Measurements from ENCODE around the gene SKIC8. TPM values are rescaled to one million over a fixed set of nuclear protein-coding genes. Genes with fewer than 3 reads are reported as not detected.

SKIC8 gene
- total RNA-seq, result 60.6 and 69.5 TPM in 2 replicates
- 64.9 and 70.2 TPM in 2 replicates for polyA plus RNA-seq

DNA sequence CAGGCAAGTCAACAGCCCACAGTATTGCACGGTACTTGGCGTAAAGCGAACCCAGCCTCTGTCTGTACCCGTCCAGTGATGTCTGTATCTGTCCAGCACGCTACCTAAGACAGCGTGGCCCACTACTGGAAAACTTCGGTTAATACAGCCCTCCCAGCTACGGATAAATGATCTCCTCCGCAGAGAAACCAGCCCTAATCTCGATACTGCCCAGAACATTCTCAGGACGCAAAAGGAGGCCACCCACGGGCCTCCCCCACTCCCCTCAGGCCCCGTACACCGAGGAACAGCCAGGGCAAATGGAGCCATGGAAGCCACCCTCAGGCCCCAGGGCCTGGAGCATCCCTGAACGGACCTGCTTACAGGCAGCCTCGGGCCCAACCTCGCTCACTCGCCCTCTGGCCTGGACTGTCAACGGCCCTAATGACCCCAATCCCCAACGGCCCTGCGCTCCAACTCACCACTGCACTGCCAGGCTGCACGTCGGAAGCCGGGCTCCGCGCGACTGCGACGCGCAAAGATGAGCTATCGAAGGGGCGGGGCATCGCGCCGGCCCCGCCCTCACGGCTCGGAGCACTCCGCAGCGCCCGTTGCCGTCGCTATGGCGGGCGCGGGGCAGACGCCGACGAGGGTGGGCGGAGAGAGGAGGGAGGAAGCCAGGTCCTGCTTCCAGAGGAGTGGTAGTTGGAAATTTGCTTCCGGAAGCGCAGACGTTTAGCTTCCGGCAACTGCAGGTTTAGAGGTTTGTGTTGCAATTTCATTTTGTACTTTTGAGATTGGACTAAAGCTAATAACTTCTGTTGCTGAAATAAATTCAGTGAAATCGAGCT is at the start of gene SKIC8:
SKIC8 (minus strand) TSS at position 509 of the 830 bp plus-strand sequence. CDS start 3,923 bp downstream, outside the sequence.
- no peaks in the 10 kb centered on the region for H4K20me1 ChIP-seq (ENCODE audit: insufficient read depth, poor library complexity, severe bottlenecking)
- H3K9me3 ChIP-seq (ENCODE audit: low read depth), result no peaks in the 10 kb centered on the region
- no peaks in the 10 kb centered on the region for H3K36me3 ChIP-seq (replicated peaks; ENCODE audit: insufficient read depth, low read depth)
- H3K79me2 ChIP-seq, result peaks cover 38% of the 10 kb centered on the region
- DNase-seq (ENCODE audit: low spot score), result peak; percentile 98
- peak within 1 kb of the TSS; percentile 65 for H3K4me3 ChIP-seq
- H3K27me3 ChIP-seq, result no peaks in the 10 kb centered on the region
- TF ChIP-seq EZH2 (IDR thresholded peaks at IDR 0.05; ENCODE audit: borderline replicate concordance) (no peak), EZH2phosphoT487 (IDR thresholded peaks at IDR 0.05; ENCODE audit: low read depth, severe bottlenecking, unreplicated experiment) (no peak)
- peak within 1 kb of the TSS; percentile 78 for H3K27ac ChIP-seq
- H3K4me1 ChIP-seq (ENCODE audit: insufficient read depth), result peaks cover 16% of the 10 kb centered on the region
- under 1% methylated on average over 54 of the region's 55 CpGs for WGBS (ENCODE audit: low lambda C conversion rate, missing lambda C conversion rate)
- no peaks in the 10 kb centered on the region for H3K9me2 ChIP-seq (replicated peaks; ENCODE audit: insufficient read depth)
- peak within 1 kb of the TSS; percentile 80 for H2AFZ ChIP-seq
- peak within 1 kb of the TSS; percentile 83 for H3K4me2 ChIP-seq

DNA sequence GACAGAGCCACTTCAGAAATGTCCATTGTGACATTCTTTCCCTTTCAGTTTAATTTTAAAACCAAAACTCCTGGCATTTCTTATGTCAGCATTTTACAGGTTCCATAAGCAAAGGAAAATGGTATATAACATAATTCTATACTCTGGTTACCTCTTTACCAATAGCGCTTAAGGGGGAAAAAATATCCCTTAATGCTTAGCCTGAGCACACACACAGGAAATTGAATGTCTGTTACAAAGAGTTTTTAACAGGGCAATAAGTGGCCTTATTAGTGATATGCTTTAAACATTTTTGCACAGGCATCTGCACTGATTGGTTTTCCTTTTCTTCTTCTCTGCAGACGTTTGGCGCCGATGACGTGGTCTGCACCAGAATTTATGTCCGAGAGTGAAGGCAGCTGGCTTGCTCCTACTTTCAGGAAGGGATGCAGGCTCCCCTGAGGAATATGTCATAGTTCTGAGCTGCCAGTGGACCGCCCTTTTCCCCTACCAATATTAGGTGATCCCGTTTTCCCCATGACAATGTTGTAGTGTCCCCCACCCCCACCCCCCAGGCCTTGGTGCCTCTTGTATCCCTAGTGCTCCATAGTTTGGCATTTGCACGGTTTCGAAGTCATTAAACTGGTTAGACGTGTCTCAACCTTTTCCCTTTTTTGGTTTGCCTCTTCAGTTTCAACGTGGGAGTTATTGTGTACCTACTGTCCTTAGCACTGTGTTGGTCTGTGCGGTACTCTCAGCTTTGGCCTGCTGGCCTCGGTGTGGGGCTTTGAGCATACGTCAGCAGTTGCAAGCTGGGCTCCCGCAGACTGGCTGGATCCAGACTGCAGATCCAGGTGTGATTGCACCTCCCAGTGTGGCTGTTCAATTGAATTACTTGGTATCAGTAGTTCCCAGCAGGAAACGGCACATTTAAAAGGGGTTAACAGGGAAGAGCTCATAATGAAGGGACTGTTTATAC is 48.5 kb upstream of the SKIC8 start:
- peak overlapping the region; percentile 57 for H3K27ac ChIP-seq
- TF ChIP-seq EZH2 (IDR thresholded peaks at IDR 0.05; ENCODE audit: borderline replicate concordance) (no peak), EZH2phosphoT487 (IDR thresholded peaks at IDR 0.05; ENCODE audit: low read depth, severe bottlenecking, unreplicated experiment) (no peak)
- TF ChIP-seq, protein P1, sequence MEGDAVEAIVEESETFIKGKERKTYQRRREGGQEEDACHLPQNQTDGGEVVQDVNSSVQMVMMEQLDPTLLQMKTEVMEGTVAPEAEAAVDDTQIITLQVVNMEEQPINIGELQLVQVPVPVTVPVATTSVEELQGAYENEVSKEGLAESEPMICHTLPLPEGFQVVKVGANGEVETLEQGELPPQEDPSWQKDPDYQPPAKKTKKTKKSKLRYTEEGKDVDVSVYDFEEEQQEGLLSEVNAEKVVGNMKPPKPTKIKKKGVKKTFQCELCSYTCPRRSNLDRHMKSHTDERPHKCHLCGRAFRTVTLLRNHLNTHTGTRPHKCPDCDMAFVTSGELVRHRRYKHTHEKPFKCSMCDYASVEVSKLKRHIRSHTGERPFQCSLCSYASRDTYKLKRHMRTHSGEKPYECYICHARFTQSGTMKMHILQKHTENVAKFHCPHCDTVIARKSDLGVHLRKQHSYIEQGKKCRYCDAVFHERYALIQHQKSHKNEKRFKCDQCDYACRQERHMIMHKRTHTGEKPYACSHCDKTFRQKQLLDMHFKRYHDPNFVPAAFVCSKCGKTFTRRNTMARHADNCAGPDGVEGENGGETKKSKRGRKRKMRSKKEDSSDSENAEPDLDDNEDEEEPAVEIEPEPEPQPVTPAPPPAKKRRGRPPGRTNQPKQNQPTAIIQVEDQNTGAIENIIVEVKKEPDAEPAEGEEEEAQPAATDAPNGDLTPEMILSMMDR (IDR thresholded peaks at IDR 0.05; ENCODE audit: poor library complexity), result no peak
- H3K79me2 ChIP-seq, result no peaks in the 10 kb centered on the region
- no peaks in the 10 kb centered on the region for H3K36me3 ChIP-seq (replicated peaks; ENCODE audit: insufficient read depth, low read depth)
- 55% methylated on average over 17 of the region's 17 CpGs for WGBS (ENCODE audit: low lambda C conversion rate, missing lambda C conversion rate)
- H3K4me1 ChIP-seq (ENCODE audit: insufficient read depth), result peaks cover 22% of the 10 kb centered on the region
- H3K9me2 ChIP-seq (replicated peaks; ENCODE audit: insufficient read depth), result no peaks in the 10 kb centered on the region
- H3K9me3 ChIP-seq (ENCODE audit: low read depth), result no peaks in the 10 kb centered on the region
- no peak overlapping the region for H3K4me2 ChIP-seq
- peaks cover 8% of the 10 kb centered on the region for H3K27me3 ChIP-seq
- peak; percentile 24 for DNase-seq (ENCODE audit: low spot score)
- no peaks in the 10 kb centered on the region for H4K20me1 ChIP-seq (ENCODE audit: insufficient read depth, poor library complexity, severe bottlenecking)
- no peak overlapping the region for H2AFZ ChIP-seq
- no peak overlapping the region for H3K4me3 ChIP-seq

DNA sequence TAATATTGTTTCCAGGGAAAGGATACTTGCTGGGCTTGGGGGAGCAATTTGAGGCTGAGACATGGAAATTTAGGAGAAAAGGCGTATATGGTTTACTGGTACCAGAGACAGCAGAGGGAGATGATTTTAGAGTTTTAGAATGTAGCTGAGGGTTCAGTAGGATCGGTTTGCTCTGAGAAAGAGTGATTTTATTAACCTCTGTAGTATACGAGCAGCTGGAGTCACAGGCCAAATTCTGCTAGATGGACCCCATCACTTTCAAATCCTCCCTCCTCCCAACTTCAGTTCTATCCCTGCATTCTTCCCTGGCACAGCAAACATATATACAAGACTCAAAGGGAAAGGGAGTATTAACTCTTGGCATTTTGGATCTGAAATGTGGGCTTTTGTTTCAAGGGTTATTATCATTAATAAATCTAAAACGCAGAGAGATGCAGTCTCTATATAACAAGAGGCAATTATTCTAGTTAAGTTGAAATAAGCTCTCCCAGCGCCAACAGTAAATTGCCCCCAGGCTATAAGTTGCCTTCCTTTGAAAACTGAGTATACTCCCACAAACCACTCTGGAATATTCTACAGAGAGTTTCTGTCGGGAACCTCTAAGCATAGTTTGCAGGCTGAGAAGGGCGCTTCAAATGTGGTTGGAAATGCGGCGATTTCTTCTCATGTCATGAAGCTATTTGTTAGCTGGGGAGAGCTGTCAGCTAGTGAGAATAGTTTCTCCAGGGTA is 46.2 kb upstream of the SKIC8 start:
- WGBS (ENCODE audit: low lambda C conversion rate, missing lambda C conversion rate), result 69% methylated on average over 9 of the region's 9 CpGs
- no peak for DNase-seq (ENCODE audit: low spot score)
- TF ChIP-seq EZH2phosphoT487 (IDR thresholded peaks at IDR 0.05; ENCODE audit: low read depth, severe bottlenecking, unreplicated experiment) (no peak), EZH2 (IDR thresholded peaks at IDR 0.05; ENCODE audit: borderline replicate concordance) (no peak)
- TF ChIP-seq, protein P1 (IDR thresholded peaks at IDR 0.05; ENCODE audit: poor library complexity), result no peak
- no peaks in the 10 kb centered on the region for H3K36me3 ChIP-seq (replicated peaks; ENCODE audit: insufficient read depth, low read depth)
- peaks cover 29% of the 10 kb centered on the region for H3K4me1 ChIP-seq (ENCODE audit: insufficient read depth)
- no peaks in the 10 kb centered on the region for H4K20me1 ChIP-seq (ENCODE audit: insufficient read depth, poor library complexity, severe bottlenecking)
- no peaks in the 10 kb centered on the region for H3K9me2 ChIP-seq (replicated peaks; ENCODE audit: insufficient read depth)
- peak overlapping the region; percentile 57 for H3K27ac ChIP-seq
- H3K9me3 ChIP-seq (ENCODE audit: low read depth), result no peaks in the 10 kb centered on the region
- H3K27me3 ChIP-seq, result peaks cover 31% of the 10 kb centered on the region
- peak overlapping the region; percentile 44 for H3K4me2 ChIP-seq
- H3K4me3 ChIP-seq, result no peak overlapping the region
- H3K79me2 ChIP-seq, result peaks cover 1% of the 10 kb centered on the region
- no peak overlapping the region for H2AFZ ChIP-seq

Data from hepatocyte (in vitro differentiated cells).